CD4-positive, alpha-beta T cell (primary cell): Measurements from ENCODE around the gene DPM2. TPM values are rescaled to one million over a fixed set of nuclear protein-coding genes. Genes with fewer than 3 reads are reported as not detected.

Experiments used
- ATAC-seq: fragments of 200-7000 bp; cut with Tn5 transposase; one replicate; pipeline ENCODE4 v1.10.0; 2022; ENCODE audit warnings: mild to moderate bottlenecking; ENCODE audit not compliant: poor library complexity
- CTCF ChIA-PET: fragments of 350-600 bp; sonication (Branson Sonifier 250); formaldehyde crosslinking; loops from one replicate; lab custom pipeline; 2021; ENCODE audit warnings: antibody characterized with exemption, inconsistent platforms; lab: Charles Lee
- POLR2A ChIA-PET: fragments of 350-600 bp; sonication (Branson Sonifier 250); formaldehyde crosslinking; loops from one replicate; lab custom pipeline; 2021; ENCODE audit warnings: antibody characterized with exemption, inconsistent platforms; lab: Charles Lee
- DNase-seq, 14 experiments: peaks; one replicate each; pipeline ENCODE4 v3.0.0-alpha.2; 2013 to 2020; ENCODE audit warnings: mixed read lengths in 2 of 14
- H3K27ac ChIP-seq, 2 donors: one replicate each; pipeline versions ENCODE4 v1.5.1 to v1.7.0; 2013; ENCODE audit warnings: low read length in 2 of 2, low read depth in 1 of 2, mild to moderate bottlenecking in 1 of 2
- H3K27me3 ChIP-seq, 2 experiments: 1 replicate in 1 of 2; 2 replicates in 1 of 2; pipeline versions ENCODE4 v1.6.1 to v1.7.0; 2013; ENCODE audit warnings: low read length in 2 of 2, control low read depth in 1 of 2, mild to moderate bottlenecking in 1 of 2, moderate library complexity in 1 of 2; ENCODE audit not compliant: insufficient read depth in 2 of 2, control insufficient read depth in 1 of 2
- H3K36me3 ChIP-seq: one replicate; pipeline ENCODE4 v1.6.1; 2013; ENCODE audit warnings: low read length, control low read depth; ENCODE audit not compliant: insufficient read depth
- H3K4me1 ChIP-seq: one replicate; pipeline ENCODE4 v1.6.1; 2013; ENCODE audit warnings: low read length, control low read depth; ENCODE audit not compliant: insufficient read depth
- H3K4me3 ChIP-seq: one replicate; pipeline ENCODE4 v1.5.1; 2013; ENCODE audit warnings: mild to moderate bottlenecking, low read length, moderate library complexity
- H3K9me3 ChIP-seq, 2 experiments: 1 replicate in 1 of 2; 2 replicates in 1 of 2; pipeline versions ENCODE4 v1.6.1 to v1.7.0; 2013; ENCODE audit warnings: low read length in 2 of 2, mild to moderate bottlenecking in 2 of 2, control low read depth in 1 of 2, moderate library complexity in 1 of 2; ENCODE audit not compliant: control insufficient read depth in 1 of 2, insufficient read depth in 1 of 2
- H3K27ac Mint-ChIP-seq: one replicate; pipeline ENCODE4 v1.8.0; 2020; ENCODE audit warnings: mixed read lengths
- H3K27me3 Mint-ChIP-seq: one replicate; pipeline ENCODE4 v1.8.0; 2021; ENCODE audit warnings: mixed read lengths
- H3K36me3 Mint-ChIP-seq: one replicate; pipeline ENCODE4 v1.8.0; 2021; ENCODE audit warnings: low read depth, mixed read lengths
- H3K4me1 Mint-ChIP-seq: one replicate; pipeline ENCODE4 v1.8.0; 2021; ENCODE audit warnings: low read depth, mixed read lengths
- H3K4me3 Mint-ChIP-seq: one replicate; pipeline ENCODE4 v1.8.0; 2020; ENCODE audit warnings: mild to moderate bottlenecking, mixed read lengths
- H3K9me3 Mint-ChIP-seq: one replicate; pipeline ENCODE4 v1.8.0; 2020; ENCODE audit warnings: mixed read lengths
- intact Hi-C, 2 experiments: fragments of 100-400 bp; cut with DNase I in 1 of 2; cut with micrococcal nuclease in 1 of 2; formaldehyde crosslinking; loops; one replicate each; pipeline versions ENCODE4 v1.15.1 to v1.9.0; 2023 to 2025; cut with DNase I, micrococcal nuclease
- total RNA-seq, 174 experiments: library from RNA in 2 of 174; stranded (reverse) in 2 of 174; gene quantifications; one replicate each; pipeline ENCODE4 v1.2.3 and lab custom pipeline; 2021 to 2026
- TF ChIP-seq, protein P1 (sequence below): fragments of 200-600 bp; IDR thresholded peaks from one replicate; pipeline ENCODE4 v1.8.0; 2022; ENCODE audit warnings: antibody characterized with exemption, mild to moderate bottlenecking

DPM2 gene
- total RNA-seq, 2 experiments from 2014 or later, result 41.7 to 47.6 TPM

DNA sequence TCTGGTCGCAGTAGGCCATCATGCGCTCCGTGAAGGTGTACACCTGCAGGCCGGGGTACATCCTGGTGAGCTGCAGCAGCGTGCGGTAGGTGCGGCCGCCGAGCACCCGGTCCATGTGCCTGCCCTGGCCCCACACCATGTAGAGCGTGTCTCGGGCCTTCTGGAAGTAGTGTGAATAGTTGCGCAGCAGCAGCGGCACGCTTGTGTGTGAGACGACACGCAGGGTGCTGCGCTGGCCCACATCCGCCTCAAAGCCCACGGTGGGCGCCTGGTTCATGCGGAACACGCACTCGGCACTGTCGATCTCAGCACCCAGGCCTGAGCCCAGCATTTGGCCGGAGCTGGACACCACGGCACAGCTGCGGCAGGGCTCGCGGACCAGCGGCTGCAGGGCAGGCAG lies 25.4 kb downstream of the DPM2 start:
- ATAC-seq (no peak), DNase-seq (no peak)
- peaks cover 25% of the 10 kb centered on the region for H3K4me1 Mint-ChIP-seq
- CTCF ChIA-PET, result interaction anchor here (2.1 kb wide), 1 partner anchor 9 kb away, joined by 5 read pairs; no protein-coding TSS in a partner anchor
- H3K9me3 ChIP-seq, result no peaks in the 10 kb centered on the region
- H3K27ac ChIP-seq, result no peak overlapping the region
- no peaks in the 10 kb centered on the region for H3K9me3 Mint-ChIP-seq
- H3K36me3 Mint-ChIP-seq, result peaks cover 40% of the 10 kb centered on the region
- H3K36me3 ChIP-seq, result peaks cover 39% of the 10 kb centered on the region
- TF ChIP-seq, protein P1, sequence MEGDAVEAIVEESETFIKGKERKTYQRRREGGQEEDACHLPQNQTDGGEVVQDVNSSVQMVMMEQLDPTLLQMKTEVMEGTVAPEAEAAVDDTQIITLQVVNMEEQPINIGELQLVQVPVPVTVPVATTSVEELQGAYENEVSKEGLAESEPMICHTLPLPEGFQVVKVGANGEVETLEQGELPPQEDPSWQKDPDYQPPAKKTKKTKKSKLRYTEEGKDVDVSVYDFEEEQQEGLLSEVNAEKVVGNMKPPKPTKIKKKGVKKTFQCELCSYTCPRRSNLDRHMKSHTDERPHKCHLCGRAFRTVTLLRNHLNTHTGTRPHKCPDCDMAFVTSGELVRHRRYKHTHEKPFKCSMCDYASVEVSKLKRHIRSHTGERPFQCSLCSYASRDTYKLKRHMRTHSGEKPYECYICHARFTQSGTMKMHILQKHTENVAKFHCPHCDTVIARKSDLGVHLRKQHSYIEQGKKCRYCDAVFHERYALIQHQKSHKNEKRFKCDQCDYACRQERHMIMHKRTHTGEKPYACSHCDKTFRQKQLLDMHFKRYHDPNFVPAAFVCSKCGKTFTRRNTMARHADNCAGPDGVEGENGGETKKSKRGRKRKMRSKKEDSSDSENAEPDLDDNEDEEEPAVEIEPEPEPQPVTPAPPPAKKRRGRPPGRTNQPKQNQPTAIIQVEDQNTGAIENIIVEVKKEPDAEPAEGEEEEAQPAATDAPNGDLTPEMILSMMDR, result no peak
- intact Hi-C loops, result loop anchor here in 1 of 2 experiments (5.0 kb wide), 1 partner anchor 35 kb away; the partner anchor contains the start of gene AK1
- no peaks in the 10 kb centered on the region for H3K27me3 Mint-ChIP-seq
- POLR2A ChIA-PET, result interaction anchor here (0.6 kb wide), 1 partner anchor 119 kb away, joined by 3 read pairs; no protein-coding TSS in a partner anchor
- H3K4me1 ChIP-seq, result peaks cover 38% of the 10 kb centered on the region
- H3K4me3 Mint-ChIP-seq, result no peak overlapping the region
- no peaks in the 10 kb centered on the region for H3K27me3 ChIP-seq
- no peak overlapping the region for H3K4me3 ChIP-seq
- H3K27ac Mint-ChIP-seq, result no peak overlapping the region

DNA sequence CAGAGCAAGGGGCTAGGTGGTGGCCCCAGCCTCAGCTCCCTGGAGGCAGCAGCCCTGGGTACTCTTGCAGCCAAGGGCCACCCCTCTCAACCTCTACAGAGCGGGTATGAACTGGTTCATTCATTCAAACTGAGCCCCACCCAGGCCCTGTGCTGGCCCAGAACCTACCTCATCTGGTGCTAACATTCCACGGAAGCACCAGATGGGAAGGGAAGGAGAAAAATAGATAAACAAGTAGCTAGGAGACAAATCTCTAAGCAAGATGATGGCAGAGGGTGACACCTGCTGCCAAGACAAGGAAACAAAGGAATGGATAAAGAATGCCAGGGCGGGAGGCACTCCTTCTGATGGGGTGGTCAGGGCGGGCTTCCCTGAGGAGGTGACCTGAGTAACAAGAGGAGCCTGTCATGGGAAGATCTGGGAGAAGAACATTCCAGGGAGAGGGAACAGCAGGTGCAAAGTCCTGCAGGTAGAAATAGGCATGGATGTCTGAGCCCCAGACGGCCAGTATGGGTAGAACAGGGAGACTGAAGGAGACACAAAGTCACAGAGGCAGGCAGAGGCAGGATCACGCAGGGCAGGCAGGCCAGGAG lies 26.9 kb downstream of the DPM2 start:
- TF ChIP-seq, protein P1, result peak; percentile 60
- DNase-seq, result peak in 4 of 14 experiments; percentile 21 to 50 (median 46)
- H3K27ac ChIP-seq, result no peak overlapping the region
- H3K4me1 ChIP-seq, result peaks cover 41% of the 10 kb centered on the region
- H3K27ac Mint-ChIP-seq, result peak overlapping the region; percentile 72
- H3K4me3 ChIP-seq, result no peak overlapping the region
- H3K27me3 ChIP-seq, result no peaks in the 10 kb centered on the region
- H3K9me3 ChIP-seq, result no peaks in the 10 kb centered on the region
- intact Hi-C loops, result loop anchor here in 1 of 2 experiments (5.0 kb wide), 1 partner anchor 33 kb away; the partner anchor contains the start of gene AK1
- no peaks in the 10 kb centered on the region for H3K9me3 Mint-ChIP-seq
- peaks cover 37% of the 10 kb centered on the region for H3K36me3 Mint-ChIP-seq
- ChIA-PET POLR2A (interaction anchor here (0.6 to 0.9 kb wide), 3 partner anchors 12 to 125 kb away, joined by 3 to 5 read pairs (median 3); partner anchors contain the start of gene CDK9), CTCF (interaction anchor here (0.6 to 2.1 kb wide), 10 partner anchors 9 to 175 kb away, joined by 3 to 9 read pairs (median 4); partner anchors contain the start of genes FPGS, ST6GALNAC6 and TOR2A)
- H3K27me3 Mint-ChIP-seq, result no peaks in the 10 kb centered on the region
- peaks cover 39% of the 10 kb centered on the region for H3K36me3 ChIP-seq
- H3K4me3 Mint-ChIP-seq, result peak overlapping the region; percentile 12
- peaks cover 31% of the 10 kb centered on the region for H3K4me1 Mint-ChIP-seq
- no peak for ATAC-seq

DNA sequence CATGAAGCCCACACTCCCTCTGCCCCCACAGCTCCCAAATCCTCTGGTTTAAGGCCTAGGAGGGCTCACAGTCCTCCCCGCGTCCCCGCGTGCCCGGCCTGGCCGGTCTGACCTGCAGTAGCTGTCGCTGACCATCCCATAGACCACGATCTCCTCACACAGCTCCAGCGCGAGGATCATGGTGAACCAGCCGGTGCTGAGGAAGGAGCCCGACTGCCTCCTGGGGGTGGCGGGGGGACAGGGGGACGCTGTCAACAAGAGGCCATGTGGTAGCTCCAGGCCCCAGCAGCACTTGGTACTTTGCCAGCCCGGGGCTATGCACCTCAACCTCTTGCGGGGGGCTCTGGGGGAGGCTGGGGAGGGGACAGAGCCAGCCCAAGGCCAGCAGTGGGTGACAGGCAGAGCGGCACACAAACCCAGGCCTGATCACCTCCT lies 27.8 kb downstream of the DPM2 start:
- no peak overlapping the region for H3K4me3 ChIP-seq
- no peak overlapping the region for H3K27ac ChIP-seq
- H3K36me3 Mint-ChIP-seq, result peaks cover 37% of the 10 kb centered on the region
- H3K36me3 ChIP-seq, result peaks cover 38% of the 10 kb centered on the region
- H3K9me3 Mint-ChIP-seq, result no peaks in the 10 kb centered on the region
- POLR2A ChIA-PET, result interaction anchor here (0.9 kb wide), 1 partner anchor 11 kb away, joined by 3 read pairs; no protein-coding TSS in a partner anchor
- DNase-seq (peak in 1 of 14 experiments; percentile 21), ATAC-seq (no peak)
- H3K27ac Mint-ChIP-seq, result peak overlapping the region; percentile 55
- peaks cover 41% of the 10 kb centered on the region for H3K4me1 ChIP-seq
- no peaks in the 10 kb centered on the region for H3K27me3 ChIP-seq
- CTCF ChIA-PET, result interaction anchor here (0.8 to 2.1 kb wide), 5 partner anchors 11 to 174 kb away, joined by 3 to 9 read pairs (median 6); partner anchors contain the start of genes ST6GALNAC6 and TOR2A
- intact Hi-C loops, result loop anchor here (5.0 kb wide), 3 partner anchors 33 to 173 kb away; partner anchors contain the start of genes AK1 (in 1 of the 2), CDK9 (in 1 of the 2) and TOR2A (in 1 of the 2)
- H3K4me1 Mint-ChIP-seq, result peaks cover 29% of the 10 kb centered on the region
- no peaks in the 10 kb centered on the region for H3K9me3 ChIP-seq
- no peak overlapping the region for H3K4me3 Mint-ChIP-seq
- TF ChIP-seq, protein P1, result no peak
- H3K27me3 Mint-ChIP-seq, result no peaks in the 10 kb centered on the region
